HUES64 (cell line): Measurements from ENCODE around the gene DOCK4.

Experiments
- H3K27ac ChIP-seq: 2 replicates; pipeline ENCODE4 v1.7.0; 2013; ENCODE audit warnings: low read depth, low read length, inconsistent platforms
- H3K27me3 ChIP-seq: 2 replicates; pipeline ENCODE4 v1.6.1; 2013; ENCODE audit warnings: mild to moderate bottlenecking, low read length; ENCODE audit not compliant: insufficient read depth
- H3K36me3 ChIP-seq: 2 replicates; pipeline ENCODE4 v1.6.1; 2013; ENCODE audit warnings: mild to moderate bottlenecking, low read length; ENCODE audit not compliant: insufficient read depth
- H3K4me1 ChIP-seq: 2 replicates; pipeline ENCODE4 v1.6.1; 2013; ENCODE audit warnings: mild to moderate bottlenecking, low read length, moderate library complexity; ENCODE audit not compliant: insufficient read depth
- H3K4me3 ChIP-seq: 2 replicates; pipeline ENCODE4 v1.5.1; 2013; ENCODE audit warnings: mild to moderate bottlenecking, low read length, moderate library complexity
- H3K9ac ChIP-seq: 2 replicates; pipeline ENCODE4 v1.6.1; 2013; ENCODE audit warnings: mild to moderate bottlenecking, low read depth, low read length
- H3K9me3 ChIP-seq: 2 replicates; pipeline ENCODE4 v1.6.1; 2013; ENCODE audit warnings: low read depth, low read length; ENCODE audit not compliant: insufficient read depth
- WGBS: fragments of 150-250, 120-280 bp; methylation state at CpG from one replicate; pipeline ENCODE4 v1.1.7; 2013; ENCODE audit warnings: missing lambda C conversion rate; 5-methylcytosine and 5-hydroxymethylcytosine counted together

The DOCK4 gene

DNA sequence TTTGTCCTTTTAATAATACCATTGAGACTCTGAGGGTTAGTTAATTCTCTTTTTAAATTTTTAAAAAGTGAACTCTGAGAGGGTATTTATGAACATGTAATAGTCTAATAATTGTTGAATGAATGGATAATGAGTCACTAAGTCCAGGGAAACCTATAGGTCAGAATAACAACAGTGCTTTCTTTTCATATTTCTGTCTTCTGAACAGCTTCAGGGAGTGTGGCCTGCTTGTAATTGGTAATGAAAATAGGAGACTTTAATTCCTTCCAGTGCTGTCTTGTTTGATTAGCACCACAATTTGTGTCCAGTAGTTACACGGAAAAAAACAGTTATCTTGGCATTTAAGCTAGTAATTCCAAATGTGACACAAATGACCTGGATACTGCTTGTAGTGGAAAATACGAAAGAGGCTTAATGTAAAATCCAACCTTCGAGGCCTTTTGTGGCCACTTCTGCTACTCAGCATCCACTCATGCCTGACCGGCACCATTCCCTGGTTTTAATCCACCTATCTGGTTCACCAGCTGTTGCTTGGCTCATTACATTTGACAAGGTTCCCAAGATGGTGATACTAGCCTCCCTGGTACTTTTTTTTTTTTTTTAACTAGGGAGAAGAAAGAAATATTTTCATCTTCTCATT, 494.7 kb downstream of the DOCK4 start:
- 90% methylated on average over 4 of the region's 4 CpGs for WGBS

DNA sequence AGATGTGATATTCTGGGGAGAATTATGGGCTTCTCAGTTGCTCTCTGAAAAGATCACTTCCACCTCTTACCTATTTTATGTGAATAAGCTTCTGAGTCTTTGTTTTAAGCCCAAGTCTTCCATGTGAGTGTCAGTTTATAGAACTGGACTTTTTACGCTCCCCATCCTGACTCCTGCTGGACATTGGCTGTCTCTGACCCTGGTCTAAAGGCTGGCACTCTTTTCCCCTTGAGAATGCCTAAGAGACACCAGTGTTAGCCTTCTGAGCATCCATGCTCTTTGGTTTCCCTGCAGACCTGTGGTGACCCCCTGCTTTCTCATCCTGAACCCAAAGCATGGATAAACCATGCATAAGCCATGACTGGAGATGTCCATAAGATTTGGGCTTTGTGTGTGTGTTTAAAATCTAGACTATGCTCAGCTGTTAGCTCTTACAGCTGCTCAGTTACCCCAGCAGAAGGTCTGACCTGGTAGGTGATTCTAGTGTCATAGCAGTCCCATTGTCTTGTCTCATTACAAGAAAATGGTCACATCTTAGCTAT, 495.3 kb downstream of the DOCK4 start:
- Histone ChIP-seq H3K27me3 (no peaks in the 10 kb centered on the region), H3K4me1 (peaks cover 4% of the 10 kb centered on the region), H3K36me3 (no peaks in the 10 kb centered on the region), H3K27ac (no peak overlapping the region), H3K9me3 (no peaks in the 10 kb centered on the region), H3K9ac (no peak overlapping the region), H3K4me3 (no peak overlapping the region)
- 100% methylated on average over 1 of the region's 1 CpG for WGBS

More for the DNA sequence above, 494.7 kb downstream of the DOCK4 start:
- Histone ChIP-seq H3K9ac (no peak overlapping the region), H3K27ac (no peak overlapping the region), H3K27me3 (no peaks in the 10 kb centered on the region), H3K4me1 (peaks cover 4% of the 10 kb centered on the region), H3K4me3 (no peak overlapping the region), H3K36me3 (no peaks in the 10 kb centered on the region), H3K9me3 (peaks cover 4% of the 10 kb centered on the region; the same call in 1 of the 2 replicates)

DNA sequence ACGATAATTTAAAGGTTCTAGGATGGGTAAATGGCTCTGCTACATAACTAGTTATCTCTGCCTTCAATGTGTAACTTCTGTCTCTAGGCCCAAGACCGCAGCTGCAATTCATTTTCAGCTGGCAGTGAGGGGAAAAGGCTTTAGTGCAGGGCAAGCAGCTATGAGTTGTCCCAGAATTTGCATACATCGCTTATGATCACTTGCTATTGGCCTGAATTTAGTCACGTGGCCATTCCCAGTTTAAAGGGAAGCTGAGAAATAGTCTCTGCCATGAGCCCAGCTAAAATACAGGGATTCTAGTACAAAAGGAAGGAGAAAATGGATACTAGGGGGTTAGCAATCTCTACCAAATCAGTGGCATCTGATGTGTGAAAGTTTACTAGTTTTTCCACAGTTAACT, 498.1 kb downstream of the DOCK4 start:
- no peaks in the 10 kb centered on the region for H3K27me3 ChIP-seq
- H3K9me3 ChIP-seq = no peaks in the 10 kb centered on the region
- no peak overlapping the region for H3K9ac ChIP-seq
- no peak overlapping the region for H3K4me3 ChIP-seq
- H3K27ac ChIP-seq = no peak overlapping the region
- H3K36me3 ChIP-seq = no peaks in the 10 kb centered on the region
- peaks cover 4% of the 10 kb centered on the region for H3K4me1 ChIP-seq
- 85% methylated on average over 3 of the region's 4 CpGs for WGBS

DNA sequence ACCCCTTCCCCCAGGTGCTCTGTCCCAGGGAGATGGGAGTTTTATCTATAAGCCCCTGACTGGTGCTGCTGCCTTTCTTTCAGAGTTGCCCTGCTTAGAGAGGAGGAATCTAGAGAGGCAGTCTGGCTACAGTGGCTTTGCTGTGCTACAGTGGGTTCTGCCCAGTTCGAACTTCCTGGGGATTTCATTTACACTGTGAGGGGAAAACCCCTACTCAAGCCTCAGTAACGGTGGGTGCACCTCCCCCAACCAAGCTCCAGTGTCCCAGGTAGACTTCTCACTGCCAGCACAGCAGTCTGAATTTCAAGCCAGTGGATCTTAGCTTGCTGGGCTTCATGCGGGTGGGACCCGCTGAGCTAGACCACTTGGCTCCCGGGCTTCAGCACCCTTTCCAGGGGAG, 500.4 kb downstream of the DOCK4 start:
- Histone ChIP-seq H3K4me1 (peaks cover 4% of the 10 kb centered on the region), H3K9ac (no peak overlapping the region), H3K27ac (no peak overlapping the region), H3K36me3 (no peaks in the 10 kb centered on the region), H3K9me3 (no peaks in the 10 kb centered on the region), H3K4me3 (no peak overlapping the region), H3K27me3 (no peaks in the 10 kb centered on the region)
- 90% methylated on average over 5 of the region's 5 CpGs for WGBS

DNA sequence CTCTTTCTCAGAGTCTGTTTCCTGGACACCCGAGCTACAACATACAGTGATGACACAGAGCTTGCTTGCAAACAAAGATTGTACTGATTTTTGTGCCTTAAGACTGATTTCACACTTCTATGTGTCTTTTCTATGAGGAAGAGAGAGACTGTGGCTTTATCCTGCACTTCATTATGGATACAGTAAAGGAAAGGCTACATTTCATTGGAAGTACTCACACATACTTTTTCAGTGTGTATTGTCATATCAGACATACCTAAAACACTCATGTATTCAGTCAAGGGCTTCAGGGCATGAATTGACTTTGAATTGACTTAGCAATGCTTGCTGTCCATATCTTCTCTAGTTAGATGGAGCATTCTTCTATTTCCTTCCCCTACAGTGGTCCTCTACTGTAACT, 508.4 kb downstream of the DOCK4 start:
- H3K4me3 ChIP-seq = no peak overlapping the region
- no peaks in the 10 kb centered on the region for H3K4me1 ChIP-seq
- no peaks in the 10 kb centered on the region for H3K36me3 ChIP-seq
- no peak overlapping the region for H3K27ac ChIP-seq
- WGBS = 85% methylated on average over 1 of the region's 1 CpG
- no peak overlapping the region for H3K9ac ChIP-seq
- no peaks in the 10 kb centered on the region for H3K9me3 ChIP-seq
- H3K27me3 ChIP-seq = no peaks in the 10 kb centered on the region

DNA sequence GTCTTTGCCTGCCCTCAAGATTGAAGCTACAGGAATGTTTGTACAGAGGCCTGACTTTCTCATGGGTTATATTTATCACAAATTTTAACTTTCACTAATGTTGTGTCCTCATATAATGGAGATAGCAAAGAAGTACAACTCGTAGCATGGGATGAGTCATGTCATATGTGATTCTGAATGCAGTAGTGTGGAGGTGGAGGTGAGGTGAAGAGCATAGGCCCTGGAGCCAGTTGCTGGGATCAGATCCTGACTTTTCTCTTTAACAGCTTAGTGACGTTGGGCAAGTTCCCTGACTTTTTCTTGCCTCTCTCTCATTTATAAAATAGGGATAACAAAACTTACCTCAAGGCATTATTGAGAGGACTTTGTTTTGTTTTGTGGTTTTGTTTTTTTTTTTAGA, 511.8 kb downstream of the DOCK4 start:
- 86% methylated on average over 2 of the region's 2 CpGs for WGBS
- Histone ChIP-seq H3K9ac (no peak overlapping the region), H3K36me3 (no peaks in the 10 kb centered on the region), H3K27me3 (no peaks in the 10 kb centered on the region), H3K4me1 (no peaks in the 10 kb centered on the region), H3K9me3 (no peaks in the 10 kb centered on the region), H3K27ac (no peak overlapping the region), H3K4me3 (no peak overlapping the region)

DNA sequence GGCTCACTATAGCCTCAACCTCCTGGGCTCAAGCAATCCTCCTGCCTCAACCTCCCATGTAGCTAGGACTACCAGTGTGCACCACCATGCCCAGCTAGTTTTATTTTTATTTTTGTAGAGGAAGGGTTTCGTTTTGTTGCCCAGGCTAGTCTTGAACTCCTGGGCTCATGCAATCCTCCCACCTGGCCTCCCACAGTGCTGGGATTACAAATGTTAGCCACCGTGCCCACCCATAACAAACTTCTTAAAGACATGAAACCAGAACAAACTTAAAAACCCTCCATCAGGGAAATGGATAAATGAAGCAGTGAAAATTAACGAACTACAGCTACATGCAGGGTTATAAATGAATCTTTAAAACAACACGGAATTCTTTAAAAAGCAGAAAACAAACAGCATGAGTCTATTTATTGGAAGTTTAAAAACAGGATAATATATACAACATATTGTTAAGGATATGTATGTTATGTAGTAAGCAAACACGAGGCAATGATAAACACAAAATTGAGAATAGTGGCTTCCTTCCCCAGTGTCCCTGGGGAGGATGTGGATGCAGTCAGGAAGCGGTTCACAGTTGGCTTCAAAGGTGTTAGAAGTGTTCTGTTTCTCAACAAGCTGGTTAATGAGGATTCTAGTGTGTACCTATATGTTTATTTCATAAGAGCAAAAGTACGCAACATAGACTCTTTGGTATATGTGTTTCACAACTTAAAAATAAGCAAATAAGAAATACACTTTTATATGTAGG, 515.7 kb downstream of the DOCK4 start:
- H3K4me3 ChIP-seq = no peak overlapping the region

DNA sequence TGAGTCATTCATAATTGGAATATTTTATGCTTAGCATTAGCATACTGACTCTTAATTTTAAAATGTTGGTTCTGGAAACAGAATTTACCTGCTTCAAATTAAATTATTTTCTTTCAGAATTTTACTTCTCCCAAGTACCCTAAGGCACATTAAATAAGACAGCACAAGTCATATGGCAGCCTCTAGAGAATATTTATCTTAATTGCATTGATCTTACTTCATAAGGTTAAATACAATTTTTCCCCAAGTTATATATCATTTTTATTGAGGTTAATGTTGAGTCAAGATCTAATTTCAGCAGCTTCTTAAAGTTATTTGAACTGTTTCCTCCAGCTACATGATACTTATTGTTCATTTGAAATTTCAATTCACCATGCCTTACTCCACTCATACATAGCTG, 520.9 kb downstream of the DOCK4 start:
- no peaks in the 10 kb centered on the region for H3K9me3 ChIP-seq
- no peak overlapping the region for H3K27ac ChIP-seq
- H3K27me3 ChIP-seq = no peaks in the 10 kb centered on the region
- no peaks in the 10 kb centered on the region for H3K36me3 ChIP-seq
- no peak overlapping the region for H3K4me3 ChIP-seq
- H3K4me1 ChIP-seq = no peaks in the 10 kb centered on the region
- H3K9ac ChIP-seq = no peak overlapping the region

More for the DNA sequence above, 515.7 kb downstream of the DOCK4 start:
- Histone ChIP-seq H3K27me3 (no peaks in the 10 kb centered on the region), H3K27ac (no peak overlapping the region), H3K9ac (no peak overlapping the region), H3K4me1 (no peaks in the 10 kb centered on the region), H3K9me3 (no peaks in the 10 kb centered on the region), H3K36me3 (no peaks in the 10 kb centered on the region)
- 91% methylated on average over 5 of the region's 7 CpGs for WGBS

DNA sequence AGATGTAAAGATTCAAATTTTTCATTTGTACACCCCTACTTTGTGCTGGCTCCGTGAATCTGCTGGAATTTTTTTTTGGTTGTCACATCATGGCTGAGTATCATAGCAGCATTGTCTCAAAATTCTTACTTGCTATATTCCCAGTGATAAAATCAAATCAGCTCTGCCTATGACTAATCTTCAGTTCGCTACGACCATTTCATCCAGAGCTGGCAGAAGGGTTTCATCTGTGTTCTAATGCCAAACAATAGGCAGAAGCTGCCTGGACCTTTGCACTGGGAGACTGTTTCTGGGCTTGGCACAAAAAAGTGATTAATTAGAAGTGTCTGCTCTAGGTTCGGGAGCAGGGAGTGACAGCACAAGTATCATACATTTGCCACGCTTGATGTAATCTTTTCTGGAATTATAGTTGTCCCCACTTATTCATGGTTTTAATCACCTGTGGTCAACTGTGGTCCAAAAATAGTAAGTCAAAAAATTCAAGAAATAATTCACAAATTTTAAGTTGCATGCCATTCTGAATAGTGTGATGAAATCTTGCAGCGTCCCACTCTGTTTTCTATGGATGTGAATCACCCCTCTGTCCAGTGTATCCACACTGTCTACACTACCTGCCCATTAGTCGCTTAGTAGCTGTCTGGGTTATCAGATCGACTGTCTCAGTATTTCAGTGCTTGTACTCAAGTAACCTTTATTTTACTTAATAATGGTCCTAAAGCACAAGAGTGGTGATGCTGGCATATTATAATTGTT, 523.4 kb downstream of the DOCK4 start:
- WGBS = 97% methylated on average over 8 of the region's 8 CpGs
- Histone ChIP-seq H3K27me3 (no peaks in the 10 kb centered on the region), H3K36me3 (no peaks in the 10 kb centered on the region), H3K9ac (no peak overlapping the region), H3K27ac (no peak overlapping the region), H3K4me3 (no peak overlapping the region), H3K9me3 (no peaks in the 10 kb centered on the region), H3K4me1 (no peaks in the 10 kb centered on the region)

DNA sequence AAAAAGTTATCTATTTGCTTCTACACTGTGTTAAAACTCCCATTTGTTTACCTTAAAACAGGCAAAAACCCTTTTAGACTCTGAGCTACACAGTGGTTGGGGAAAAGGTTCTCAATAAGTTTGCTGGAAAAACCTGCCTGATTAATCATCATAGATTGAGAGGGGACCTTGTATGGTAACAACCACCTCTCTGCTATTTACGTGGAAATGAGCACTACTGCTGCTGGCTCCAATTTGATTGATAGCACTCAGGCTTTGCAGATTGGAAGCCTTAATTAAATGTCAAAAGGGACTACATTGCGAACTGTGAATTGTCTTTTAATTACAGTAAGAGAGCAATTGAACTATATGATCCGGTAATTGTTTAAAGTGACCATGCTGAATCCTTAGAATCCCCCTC, 525.0 kb downstream of the DOCK4 start:
- WGBS = 87% methylated on average over 3 of the region's 3 CpGs
- H3K27me3 ChIP-seq = no peaks in the 10 kb centered on the region
- no peak overlapping the region for H3K27ac ChIP-seq
- H3K9ac ChIP-seq = no peak overlapping the region
- no peaks in the 10 kb centered on the region for H3K36me3 ChIP-seq
- no peak overlapping the region for H3K4me3 ChIP-seq
- H3K4me1 ChIP-seq = no peaks in the 10 kb centered on the region
- H3K9me3 ChIP-seq = no peaks in the 10 kb centered on the region

DNA sequence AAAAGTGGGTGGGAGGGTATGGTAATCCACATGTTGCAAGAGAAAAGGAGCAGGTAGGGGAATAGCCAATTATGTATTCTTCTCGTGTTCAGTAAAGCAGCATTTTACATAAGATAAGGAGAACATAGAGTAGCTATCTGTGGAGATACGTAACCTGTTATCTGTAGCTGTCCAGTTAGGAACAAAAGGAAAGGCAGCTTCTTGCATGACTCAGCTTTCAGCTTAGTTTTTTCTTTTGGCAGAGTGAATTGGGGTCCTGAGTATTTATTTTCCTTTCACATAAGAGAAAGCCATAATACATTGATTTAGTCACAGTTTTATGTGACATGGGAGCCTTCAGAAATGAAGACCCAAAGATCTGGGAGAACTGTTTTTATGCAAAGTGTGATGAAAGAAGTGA, 527.2 kb downstream of the DOCK4 start:
- H3K4me1 ChIP-seq = no peaks in the 10 kb centered on the region
- H3K36me3 ChIP-seq = no peaks in the 10 kb centered on the region
- no peaks in the 10 kb centered on the region for H3K9me3 ChIP-seq
- H3K9ac ChIP-seq = no peak overlapping the region
- H3K4me3 ChIP-seq = no peak overlapping the region
- no peaks in the 10 kb centered on the region for H3K27me3 ChIP-seq
- H3K27ac ChIP-seq = no peak overlapping the region
- 87% methylated on average over 2 of the region's 2 CpGs for WGBS
